Natural killer cell (primary cell): Measurements from ENCODE around the gene DISC1. TPM values are rescaled to one million over a fixed set of nuclear protein-coding genes. Genes with fewer than 3 reads are reported as not detected.

Source experiments
- ATAC-seq, 3 donors: fragments of 150-1000 bp in 2 of 3; fragments of 200-7000 bp in 1 of 3; cut with Tn5 transposase; 1 replicate in 1 of 3; 2 replicates in 2 of 3; pipeline ENCODE4 v1.10.0; 2021; ENCODE audit warnings: mild to moderate bottlenecking in 2 of 3, moderate library complexity in 2 of 3
- DNase-seq, 2 donors: peaks; one replicate each; pipeline versions ENCODE4 v3.0.0 to v3.0.0-alpha.2; 2013 to 2021; ENCODE audit warnings: mixed read lengths in 1 of 2
- H3K27ac ChIP-seq: one replicate; pipeline ENCODE4 v1.5.1; 2013; ENCODE audit warnings: mild to moderate bottlenecking, low read length
- H3K27me3 ChIP-seq: one replicate; pipeline ENCODE4 v1.6.1; 2013; ENCODE audit warnings: low read length; ENCODE audit not compliant: control insufficient read depth, insufficient read depth
- H3K36me3 ChIP-seq: one replicate; pipeline ENCODE4 v1.6.1; 2013; ENCODE audit warnings: low read length; ENCODE audit not compliant: control insufficient read depth, insufficient read depth
- H3K4me1 ChIP-seq: one replicate; pipeline ENCODE4 v1.6.1; 2013; ENCODE audit warnings: low read length; ENCODE audit not compliant: control insufficient read depth, insufficient read depth
- H3K4me3 ChIP-seq: one replicate; pipeline ENCODE4 v1.5.1; 2013; ENCODE audit warnings: low read length
- H3K9me3 ChIP-seq: one replicate; pipeline ENCODE4 v1.6.1; 2013; ENCODE audit warnings: low read length; ENCODE audit not compliant: control insufficient read depth, insufficient read depth
- H3K27ac Mint-ChIP-seq, 2 donors: one replicate each; pipeline ENCODE4 v1.8.0; 2022; ENCODE audit warnings: mild to moderate bottlenecking in 2 of 2, mixed read lengths in 2 of 2, moderate library complexity in 1 of 2
- H3K27me3 Mint-ChIP-seq, 2 donors: one replicate each; pipeline ENCODE4 v1.8.0; 2022; ENCODE audit warnings: low read depth in 2 of 2, mixed read lengths in 2 of 2
- H3K36me3 Mint-ChIP-seq: one replicate; pipeline ENCODE4 v1.8.0; 2022; ENCODE audit warnings: mixed read lengths
- H3K4me1 Mint-ChIP-seq, 2 donors: one replicate each; pipeline ENCODE4 v1.8.0; 2022; ENCODE audit warnings: mixed read lengths in 2 of 2
- H3K4me3 Mint-ChIP-seq: one replicate; pipeline ENCODE4 v1.8.0; 2022; ENCODE audit warnings: mild to moderate bottlenecking, moderate library complexity, mixed read lengths
- H3K9me3 Mint-ChIP-seq, 2 donors: one replicate each; pipeline ENCODE4 v1.8.0; 2022; ENCODE audit warnings: mixed read lengths in 2 of 2
- WGBS: methylation state at CpG from one replicate; pipeline ENCODE4 v1.1.7; 2013; ENCODE audit warnings: missing lambda C conversion rate; ENCODE audit not compliant: insufficient coverage; 5-methylcytosine and 5-hydroxymethylcytosine counted together
- intact Hi-C: fragments of 100-400 bp; cut with micrococcal nuclease; formaldehyde crosslinking; loops from one replicate; pipeline ENCODE4 v1.14.2; 2022
- total RNA-seq, 4 donors: library from RNA; stranded (reverse); fragments of 120-200 nt in 1 of 4; gene quantifications; one replicate each; pipeline versions ENCODE4 v1.2.3 to v1.2.4, GENCODE V29; 2013 to 2022
- TF ChIP-seq, protein P1 (sequence below): fragments of 200-600 bp; IDR thresholded peaks from one replicate; pipeline ENCODE4 v1.8.0; 2022; ENCODE audit warnings: antibody characterized with exemption

Gene DISC1
- total RNA-seq, 3 donors from 2014 or later (not counting 1 experiment from before 2014, with no cell fraction given) = 5.9 to 10.7 (median 9.7) TPM

DNA sequence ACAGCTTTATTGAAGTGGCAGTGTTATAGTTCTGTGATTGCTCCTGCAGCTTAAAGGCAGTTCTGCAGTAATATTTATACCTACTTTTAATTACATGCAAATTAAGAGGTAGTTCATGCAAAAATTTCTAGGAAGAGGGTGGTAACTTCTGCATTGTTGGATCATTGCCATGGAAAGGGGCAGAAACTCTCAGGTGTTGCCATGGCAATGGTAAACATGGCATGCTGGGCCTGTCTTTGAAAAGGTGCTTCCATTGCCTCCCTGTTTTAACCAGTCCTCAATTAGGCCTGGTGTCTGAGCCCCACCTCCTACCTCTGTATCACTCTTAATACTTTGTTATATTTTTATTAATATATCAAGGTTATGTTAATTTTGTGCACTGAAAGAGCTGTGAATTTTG lies 104.7 kb downstream of the DISC1 start:
- Mint-ChIP-seq H3K27me3 (no peaks in the 10 kb centered on the region), H3K4me1 (no peaks in the 10 kb centered on the region), H3K27ac (no peak overlapping the region), H3K36me3 (no peaks in the 10 kb centered on the region), H3K4me3 (no peak overlapping the region), H3K9me3 (no peaks in the 10 kb centered on the region)
- no peaks in the 10 kb centered on the region for H3K36me3 ChIP-seq
- H3K9me3 ChIP-seq = peaks cover 3% of the 10 kb centered on the region
- H3K27me3 ChIP-seq = no peaks in the 10 kb centered on the region
- TF ChIP-seq, protein P1, sequence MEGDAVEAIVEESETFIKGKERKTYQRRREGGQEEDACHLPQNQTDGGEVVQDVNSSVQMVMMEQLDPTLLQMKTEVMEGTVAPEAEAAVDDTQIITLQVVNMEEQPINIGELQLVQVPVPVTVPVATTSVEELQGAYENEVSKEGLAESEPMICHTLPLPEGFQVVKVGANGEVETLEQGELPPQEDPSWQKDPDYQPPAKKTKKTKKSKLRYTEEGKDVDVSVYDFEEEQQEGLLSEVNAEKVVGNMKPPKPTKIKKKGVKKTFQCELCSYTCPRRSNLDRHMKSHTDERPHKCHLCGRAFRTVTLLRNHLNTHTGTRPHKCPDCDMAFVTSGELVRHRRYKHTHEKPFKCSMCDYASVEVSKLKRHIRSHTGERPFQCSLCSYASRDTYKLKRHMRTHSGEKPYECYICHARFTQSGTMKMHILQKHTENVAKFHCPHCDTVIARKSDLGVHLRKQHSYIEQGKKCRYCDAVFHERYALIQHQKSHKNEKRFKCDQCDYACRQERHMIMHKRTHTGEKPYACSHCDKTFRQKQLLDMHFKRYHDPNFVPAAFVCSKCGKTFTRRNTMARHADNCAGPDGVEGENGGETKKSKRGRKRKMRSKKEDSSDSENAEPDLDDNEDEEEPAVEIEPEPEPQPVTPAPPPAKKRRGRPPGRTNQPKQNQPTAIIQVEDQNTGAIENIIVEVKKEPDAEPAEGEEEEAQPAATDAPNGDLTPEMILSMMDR = no peak
- H3K27ac ChIP-seq = no peak overlapping the region
- intact Hi-C loops = no loop called here
- no peak for DNase-seq
- H3K4me1 ChIP-seq = no peaks in the 10 kb centered on the region
- H3K4me3 ChIP-seq = no peak overlapping the region
- no peak for ATAC-seq

GRCh38 chr1:231733063-231733462 lies 106.5 kb downstream of the DISC1 start:
- H3K27ac Mint-ChIP-seq = no peak overlapping the region

DNA sequence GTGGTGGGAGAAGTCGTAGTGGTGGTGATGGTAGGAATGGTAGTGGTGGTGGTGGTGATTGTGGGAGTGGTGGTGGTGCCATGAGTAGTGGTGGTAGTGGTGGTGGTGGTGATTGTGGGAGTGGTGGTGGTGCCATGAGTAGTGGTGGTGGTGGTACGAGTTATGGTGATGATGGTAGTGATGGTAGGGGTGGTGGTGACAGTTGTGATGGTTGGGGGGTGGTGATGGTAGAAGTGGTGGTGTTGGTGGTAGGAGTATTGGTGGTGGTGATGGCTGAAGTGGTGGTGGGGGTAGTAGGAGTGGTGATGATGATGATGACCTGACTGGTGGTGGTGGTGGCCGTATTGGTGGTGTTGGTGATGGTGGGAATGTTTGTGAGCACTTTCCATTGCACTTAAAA lies 107.1 kb downstream of the DISC1 start:
- WGBS = 71% methylated on average over 3 of the region's 3 CpGs
- no peak for ATAC-seq
- Histone ChIP-seq H3K9me3 (peaks cover 3% of the 10 kb centered on the region), H3K36me3 (no peaks in the 10 kb centered on the region), H3K27ac (no peak overlapping the region), H3K27me3 (no peaks in the 10 kb centered on the region), H3K4me3 (no peak overlapping the region), H3K4me1 (no peaks in the 10 kb centered on the region)
- no peak overlapping the region for H3K4me3 Mint-ChIP-seq
- TF ChIP-seq, protein P1 = no peak
- peaks cover 0 to 4% of the 10 kb centered on the region in 2 donors for H3K27me3 Mint-ChIP-seq
- H3K4me1 Mint-ChIP-seq = no peaks in the 10 kb centered on the region
- H3K9me3 Mint-ChIP-seq = no peaks in the 10 kb centered on the region
- no peak overlapping the region for H3K27ac Mint-ChIP-seq
- H3K36me3 Mint-ChIP-seq = no peaks in the 10 kb centered on the region
- DNase-seq = no peak
- intact Hi-C loops = no loop called here

More at GRCh38 chr1:231733063-231733462, 106.5 kb downstream of the DISC1 start:
- no peaks in the 10 kb centered on the region for H3K9me3 Mint-ChIP-seq
- H3K27ac ChIP-seq = no peak overlapping the region
- ATAC-seq (peak in 1 of 3 donors; percentile 22), DNase-seq (no peak)
- intact Hi-C loops = no loop called here
- H3K4me3 ChIP-seq = no peak overlapping the region
- no peaks in the 10 kb centered on the region for H3K4me1 Mint-ChIP-seq
- no peaks in the 10 kb centered on the region for H3K36me3 Mint-ChIP-seq
- no peaks in the 10 kb centered on the region for H3K27me3 ChIP-seq
- H3K4me3 Mint-ChIP-seq = no peak overlapping the region
- peaks cover 0 to under 1% of the 10 kb centered on the region in 2 donors for H3K27me3 Mint-ChIP-seq
- H3K36me3 ChIP-seq = no peaks in the 10 kb centered on the region
- TF ChIP-seq, protein P1 = no peak
- peaks cover 3% of the 10 kb centered on the region for H3K9me3 ChIP-seq
- H3K4me1 ChIP-seq = no peaks in the 10 kb centered on the region

GRCh38 chr1:231734417-231734816 lies 107.8 kb downstream of the DISC1 start:
- intact Hi-C loops = no loop called here
- Mint-ChIP-seq H3K36me3 (no peaks in the 10 kb centered on the region), H3K4me1 (no peaks in the 10 kb centered on the region), H3K27ac (no peak overlapping the region), H3K4me3 (no peak overlapping the region), H3K9me3 (no peaks in the 10 kb centered on the region), H3K27me3 (peaks cover 0 to 4% of the 10 kb centered on the region in 2 donors)
- no peak for ATAC-seq
- Histone ChIP-seq H3K4me3 (no peak overlapping the region), H3K36me3 (no peaks in the 10 kb centered on the region), H3K27me3 (no peaks in the 10 kb centered on the region), H3K9me3 (peaks cover 3% of the 10 kb centered on the region), H3K4me1 (no peaks in the 10 kb centered on the region), H3K27ac (no peak overlapping the region)
- TF ChIP-seq, protein P1 = no peak
- WGBS = 100% methylated on average over 4 of the region's 4 CpGs
- DNase-seq = no peak
